A549 (cell line): Measurements from ENCODE around the gene SLIT3. TPM values are rescaled to one million over a fixed set of nuclear protein-coding genes. Genes with fewer than 3 reads are reported as not detected.

Experiments
- ATAC-seq, 2 experiments: fragments of 200-7000 bp in 1 of 2; fragments of >200 bp in 1 of 2; cut with Nextera tagmentation in 1 of 2; cut with Tn5 transposase in 1 of 2; 3 replicates each; pipeline versions ENCODE4 v1.8.0 to v1.9.1; 2018 to 2020; ENCODE audit warnings: mild to moderate bottlenecking in 1 of 2, moderate library complexity in 1 of 2
- CTCF ChIA-PET: fragments of 300-600 bp; sonication (Branson Sonifier 250); formaldehyde crosslinking; extraction: SDS; loops from one replicate; lab custom pipeline; 2021; ENCODE audit warnings: antibody characterized with exemption, inconsistent platforms; lab: Yijun Ruan, JAX
- POLR2A ChIA-PET: fragments of 350-600 bp; formaldehyde crosslinking; extraction: SDS; loops from one replicate; lab custom pipeline; 2021; ENCODE audit warnings: antibody characterized with exemption, inconsistent platforms; lab: Yijun Ruan, JAX
- DNase-seq, 2 experiments: peaks; one replicate each; pipeline versions ENCODE4 v3.0.0 to v3.0.0-alpha.2; 2011 to 2016; ENCODE audit warnings: low read depth in 1 of 2, low spot score in 1 of 2
- FAIRE-seq: peaks from 2 replicates; lab custom pipeline; 2011; peaks lifted over from hg19 to GRCh38; lab: Jason Lieb, UNC
- H3K27ac ChIP-seq, 2 experiments: fragments of >200 bp; sonication (Bioruptor Twin); formaldehyde crosslinking; 3 replicates each; pipeline ENCODE4 v1.5.1; 2016 to 2017
- H3K4me1 ChIP-seq: fragments of >200 bp; sonication (Bioruptor Twin); formaldehyde crosslinking; 3 replicates; pipeline ENCODE4 v1.6.1; 2016
- H3K4me2 ChIP-seq: fragments of >200 bp; sonication (Bioruptor Twin); formaldehyde crosslinking; 3 replicates; pipeline ENCODE4 v1.6.1; 2016
- H3K4me3 ChIP-seq: fragments of >200 bp; sonication (Bioruptor Twin); formaldehyde crosslinking; 3 replicates; pipeline ENCODE4 v1.5.1; 2016
- H3K9me3 ChIP-seq: fragments of >200 bp; sonication (Bioruptor Twin); formaldehyde crosslinking; 3 replicates; pipeline ENCODE4 v1.6.1; 2016
- BCL3 ChIP-seq: fragments of >200 bp; sonication (Bioruptor Twin); formaldehyde crosslinking; IDR thresholded peaks from 3 replicates; pipeline ENCODE4 v1.6.1; 2016
- CBX2 ChIP-seq: fragments of 200-600 bp; sonication (generic); IDR thresholded peaks from 2 replicates; pipeline ENCODE4 v1.6.1; 2016; ENCODE audit warnings: low read depth, mild to moderate bottlenecking, borderline replicate concordance
- CHD2 ChIP-seq: fragments of 150-350 bp; IDR thresholded peaks from 2 replicates; pipeline ENCODE4 v1.6.1; 2014; ENCODE audit warnings: low read length; ENCODE audit not compliant: partially characterized antibody
- CHD4 ChIP-seq: fragments of 200-600 bp; sonication (generic); IDR thresholded peaks from 2 replicates; pipeline ENCODE4 v1.6.1; 2016; ENCODE audit warnings: antibody characterized with exemption, mild to moderate bottlenecking, borderline replicate concordance
- CTCF ChIP-seq: fragments of >200 bp; sonication (Bioruptor Twin); formaldehyde crosslinking; IDR thresholded peaks from 3 replicates; pipeline ENCODE4 v1.5.1; 2016
- EHF ChIP-seq: fragments of 250-450 bp; sonication (Bioruptor Pico); IDR thresholded peaks from 2 replicates; pipeline ENCODE4 v1.5.0; 2020; ENCODE audit warnings: mild to moderate bottlenecking
- FOXS1 ChIP-seq: fragments of 250-450 bp; sonication (Bioruptor Pico); IDR thresholded peaks from 2 replicates; pipeline ENCODE4 v1.5.0; 2020; ENCODE audit warnings: mild to moderate bottlenecking, moderate library complexity
- HDAC2 ChIP-seq: fragments of 200-600 bp; sonication (generic); IDR thresholded peaks from 2 replicates; pipeline ENCODE4 v1.6.1; 2016
- HEYL ChIP-seq: fragments of 250-450 bp; sonication (Bioruptor Pico); IDR thresholded peaks from 2 replicates; pipeline ENCODE4 v1.8.0; 2021; ENCODE audit warnings: mild to moderate bottlenecking, moderate library complexity
- HOXB5 ChIP-seq: fragments of 250-450 bp; sonication (Bioruptor Pico); IDR thresholded peaks from 2 replicates; pipeline ENCODE4 v1.5.0; 2020; ENCODE audit warnings: mild to moderate bottlenecking, moderate library complexity
- KDM5A ChIP-seq: fragments of 200-600 bp; sonication (generic); IDR thresholded peaks from 2 replicates; pipeline ENCODE4 v1.6.1; 2016; ENCODE audit warnings: antibody characterized with exemption, mild to moderate bottlenecking
- NFE2L2 ChIP-seq: fragments of 150-350 bp; conservative IDR thresholded peaks from 2 replicates; pipeline ENCODE4 v1.6.1; 2014; ENCODE audit warnings: low read length
- PHF8 ChIP-seq: fragments of 200-600 bp; sonication (generic); IDR thresholded peaks from 2 replicates; pipeline ENCODE4 v1.6.1; 2016; ENCODE audit warnings: low read depth, mild to moderate bottlenecking, antibody characterized with exemption, moderate library complexity, borderline replicate concordance
- RCOR1 ChIP-seq: fragments of 150-350 bp; IDR thresholded peaks from 2 replicates; pipeline ENCODE4 v1.6.1; 2014; ENCODE audit warnings: antibody characterized with exemption, low read length, low read depth
- RFX5 ChIP-seq: fragments of 450-650 bp; IDR thresholded peaks from 2 replicates; pipeline ENCODE4 v1.7.1; 2014; ENCODE audit warnings: antibody characterized with exemption, mild to moderate bottlenecking, moderate library complexity
- SREBF2 ChIP-seq: fragments of 450-650 bp; IDR thresholded peaks from 2 replicates; pipeline ENCODE4 v1.6.1; 2014; ENCODE audit warnings: mild to moderate bottlenecking, moderate library complexity
- TP53 ChIP-seq: fragments of 250-450 bp; sonication (Bioruptor Pico); IDR thresholded peaks from 2 replicates; pipeline ENCODE4 v1.5.0; 2021; ENCODE audit warnings: mild to moderate bottlenecking, moderate library complexity
- USF2 ChIP-seq: fragments of 450-650 bp; IDR thresholded peaks from 2 replicates; pipeline ENCODE4 v1.6.1; 2014; ENCODE audit warnings: antibody characterized with exemption
- ZSCAN20 ChIP-seq: fragments of 250-450 bp; sonication (Bioruptor Pico); IDR thresholded peaks from 2 replicates; pipeline ENCODE4 v1.8.0; 2022; ENCODE audit warnings: mild to moderate bottlenecking, moderate library complexity
- whole genome bisulfite sequencing: methylation state at CpG from one replicate; pipeline ENCODE4 v1.1.6; 2017; ENCODE audit errors: missing lambda C conversion rate; 5-methylcytosine and 5-hydroxymethylcytosine counted together
- polyA plus RNA-seq, 4 experiments: library from polyadenylated mRNA; depleted of rRNA in 3 of 4; stranded (reverse); fragments of >200 nt; fragmentation: RNase III in 1 of 4; extraction: RNeasy Plus Mini Kit Qiagen cat#74134 plus additional on column Dnase treatment in 1 of 4; gene quantifications; 2 replicates in 3 of 4; 3 replicates in 1 of 4; pipeline ENCODE4 v1.2.3, GENCODE V29; 2011 to 2017
- TF ChIP-seq, protein P1 (sequence below): IDR thresholded peaks from 2 replicates; pipeline ENCODE4 v1.6.1; 2012
- TF ChIP-seq, protein P2 (sequence below): fragments of 200-600 bp; sonication (generic); IDR thresholded peaks from 2 replicates; pipeline ENCODE4 v1.6.1; 2016; ENCODE audit warnings: antibody characterized with exemption, mild to moderate bottlenecking, moderate library complexity

The SLIT3 gene
- polyA plus RNA-seq, 2 of the 4 experiments (the other 2 are of a cell fraction): 12.7 to 22.9 TPM

GRCh38 chr5:168646335-168646734 is 654.6 kb downstream of the SLIT3 start:
- DNase-seq: no peak
- peaks cover 9% of the 10 kb centered on the region; the same call in 1 of the 3 replicates for H3K9me3 ChIP-seq
- TF ChIP-seq HOXB5 (CRISPR knock-in tag) (no peak), HDAC2 (no peak), HEYL (CRISPR knock-in tag) (no peak), KDM5A (no peak), RFX5 (no peak), USF2 (no peak), CHD2 (no peak), PHF8 (no peak), NFE2L2 (no peak), ZSCAN20 (CRISPR knock-in tag) (no peak), TP53 (no peak), CBX2 (no peak), CTCF (no peak), CHD4 (no peak), EHF (CRISPR knock-in tag) (no peak), SREBF2 (no peak), BCL3 (no peak), RCOR1 (no peak)
- TF ChIP-seq, protein P1, sequence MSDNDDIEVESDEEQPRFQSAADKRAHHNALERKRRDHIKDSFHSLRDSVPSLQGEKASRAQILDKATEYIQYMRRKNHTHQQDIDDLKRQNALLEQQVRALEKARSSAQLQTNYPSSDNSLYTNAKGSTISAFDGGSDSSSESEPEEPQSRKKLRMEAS: no peak
- TF ChIP-seq, protein P2, sequence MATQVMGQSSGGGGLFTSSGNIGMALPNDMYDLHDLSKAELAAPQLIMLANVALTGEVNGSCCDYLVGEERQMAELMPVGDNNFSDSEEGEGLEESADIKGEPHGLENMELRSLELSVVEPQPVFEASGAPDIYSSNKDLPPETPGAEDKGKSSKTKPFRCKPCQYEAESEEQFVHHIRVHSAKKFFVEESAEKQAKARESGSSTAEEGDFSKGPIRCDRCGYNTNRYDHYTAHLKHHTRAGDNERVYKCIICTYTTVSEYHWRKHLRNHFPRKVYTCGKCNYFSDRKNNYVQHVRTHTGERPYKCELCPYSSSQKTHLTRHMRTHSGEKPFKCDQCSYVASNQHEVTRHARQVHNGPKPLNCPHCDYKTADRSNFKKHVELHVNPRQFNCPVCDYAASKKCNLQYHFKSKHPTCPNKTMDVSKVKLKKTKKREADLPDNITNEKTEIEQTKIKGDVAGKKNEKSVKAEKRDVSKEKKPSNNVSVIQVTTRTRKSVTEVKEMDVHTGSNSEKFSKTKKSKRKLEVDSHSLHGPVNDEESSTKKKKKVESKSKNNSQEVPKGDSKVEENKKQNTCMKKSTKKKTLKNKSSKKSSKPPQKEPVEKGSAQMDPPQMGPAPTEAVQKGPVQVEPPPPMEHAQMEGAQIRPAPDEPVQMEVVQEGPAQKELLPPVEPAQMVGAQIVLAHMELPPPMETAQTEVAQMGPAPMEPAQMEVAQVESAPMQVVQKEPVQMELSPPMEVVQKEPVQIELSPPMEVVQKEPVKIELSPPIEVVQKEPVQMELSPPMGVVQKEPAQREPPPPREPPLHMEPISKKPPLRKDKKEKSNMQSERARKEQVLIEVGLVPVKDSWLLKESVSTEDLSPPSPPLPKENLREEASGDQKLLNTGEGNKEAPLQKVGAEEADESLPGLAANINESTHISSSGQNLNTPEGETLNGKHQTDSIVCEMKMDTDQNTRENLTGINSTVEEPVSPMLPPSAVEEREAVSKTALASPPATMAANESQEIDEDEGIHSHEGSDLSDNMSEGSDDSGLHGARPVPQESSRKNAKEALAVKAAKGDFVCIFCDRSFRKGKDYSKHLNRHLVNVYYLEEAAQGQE: no peak
- TF ChIP-seq, all 56 proteins: peak for 0
- Histone ChIP-seq H3K27ac (peak overlapping the region; percentile 11 to 26; a peak in 3 of 6 replicates), H3K4me3 (no peak overlapping the region), H3K4me1 (peaks cover 6% of the 10 kb centered on the region; the same call in 2 of the 3 replicates), H3K4me2 (no peak overlapping the region)
- ChIA-PET POLR2A (no interaction called here), CTCF (interaction anchor here (0.6 kb wide), 1 partner anchor 796 kb away, joined by 3 read pairs; no protein-coding TSS in a partner anchor)
- FAIRE-seq: no peak
- 71% methylated on average over 5 of the region's 5 CpGs for WGBS
- no peak for ATAC-seq

- Histone ChIP-seq H3K27ac (no peak overlapping the region), H3K9me3 (peaks cover 9% of the 10 kb centered on the region; the same call in 1 of the 3 replicates), H3K4me3 (no peak overlapping the region), H3K4me2 (no peak overlapping the region), H3K4me1 (peaks cover 3% of the 10 kb centered on the region; the same call in 2 of the 3 replicates)
- ATAC-seq (no peak), FAIRE-seq (no peak), DNase-seq (no peak)
- ChIA-PET POLR2A (no interaction called here), CTCF (no interaction called here)
- 75% methylated on average over 3 of the region's 3 CpGs for WGBS
- TF ChIP-seq CHD4: no peak
- TF ChIP-seq RFX5: no peak
- TF ChIP-seq FOXS1 (CRISPR knock-in tag): no peak
- TF ChIP-seq, protein P1: no peak
Measured at GRCh38 chr5:168645195-168645594, 655.7 kb downstream of the SLIT3 start.
